Measurements from ENCODE around the gene ACSS3.

The ACSS3 gene

GRCh38 chr12:81303935-81304334 is 226.1 kb downstream of the ACSS3 start:
- no peak for DNase-seq

Data from activated CD4-positive, CD25-positive, alpha-beta regulatory T cell (primary cell).